ENCODE results near the gene RFPL3.

DNA sequence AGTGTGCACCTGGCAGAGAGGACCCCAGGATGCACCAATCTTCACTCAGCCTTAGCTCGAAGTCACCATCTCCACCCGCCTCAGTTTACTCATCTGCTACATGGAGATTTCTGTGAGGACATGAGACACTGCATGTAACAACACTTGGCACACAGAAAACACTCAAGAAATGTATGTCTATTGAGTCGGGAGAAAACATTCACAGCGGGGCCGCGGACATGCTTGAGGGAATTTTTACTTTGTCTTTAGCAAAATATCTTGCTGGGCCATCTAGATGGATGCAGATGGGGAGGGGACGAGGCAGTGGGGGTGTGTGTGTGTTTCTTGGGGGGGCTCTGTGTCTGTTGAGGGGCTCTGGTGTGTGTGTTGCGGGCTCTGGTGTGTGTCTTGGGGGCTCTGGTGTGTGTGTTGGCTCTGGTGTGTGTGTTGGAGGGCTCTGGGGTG is 28.4 kb upstream of the RFPL3 start:
- TF ChIP-seq, protein P1, sequence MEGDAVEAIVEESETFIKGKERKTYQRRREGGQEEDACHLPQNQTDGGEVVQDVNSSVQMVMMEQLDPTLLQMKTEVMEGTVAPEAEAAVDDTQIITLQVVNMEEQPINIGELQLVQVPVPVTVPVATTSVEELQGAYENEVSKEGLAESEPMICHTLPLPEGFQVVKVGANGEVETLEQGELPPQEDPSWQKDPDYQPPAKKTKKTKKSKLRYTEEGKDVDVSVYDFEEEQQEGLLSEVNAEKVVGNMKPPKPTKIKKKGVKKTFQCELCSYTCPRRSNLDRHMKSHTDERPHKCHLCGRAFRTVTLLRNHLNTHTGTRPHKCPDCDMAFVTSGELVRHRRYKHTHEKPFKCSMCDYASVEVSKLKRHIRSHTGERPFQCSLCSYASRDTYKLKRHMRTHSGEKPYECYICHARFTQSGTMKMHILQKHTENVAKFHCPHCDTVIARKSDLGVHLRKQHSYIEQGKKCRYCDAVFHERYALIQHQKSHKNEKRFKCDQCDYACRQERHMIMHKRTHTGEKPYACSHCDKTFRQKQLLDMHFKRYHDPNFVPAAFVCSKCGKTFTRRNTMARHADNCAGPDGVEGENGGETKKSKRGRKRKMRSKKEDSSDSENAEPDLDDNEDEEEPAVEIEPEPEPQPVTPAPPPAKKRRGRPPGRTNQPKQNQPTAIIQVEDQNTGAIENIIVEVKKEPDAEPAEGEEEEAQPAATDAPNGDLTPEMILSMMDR (conservative IDR thresholded peaks at IDR 0.05; ENCODE audit: low read depth in 2 of 2) = no peak
- TF ChIP-seq EZH2phosphoT487 (IDR thresholded peaks at IDR 0.05; ENCODE audit: unreplicated experiment) (no peak), POLR2AphosphoS5 (IDR thresholded peaks at IDR 0.05; ENCODE audit: low read depth) (no peak), EZH2 (IDR thresholded peaks at IDR 0.05; ENCODE audit: low read depth, unreplicated experiment) (no peak), CREB1 (CRISPR knock-in tag; IDR thresholded peaks at IDR 0.05; ENCODE audit: low read depth) (no peak), ZNF114 (CRISPR knock-in tag; IDR thresholded peaks at IDR 0.05) (no peak)
- TF ChIP-seq, protein P2, sequence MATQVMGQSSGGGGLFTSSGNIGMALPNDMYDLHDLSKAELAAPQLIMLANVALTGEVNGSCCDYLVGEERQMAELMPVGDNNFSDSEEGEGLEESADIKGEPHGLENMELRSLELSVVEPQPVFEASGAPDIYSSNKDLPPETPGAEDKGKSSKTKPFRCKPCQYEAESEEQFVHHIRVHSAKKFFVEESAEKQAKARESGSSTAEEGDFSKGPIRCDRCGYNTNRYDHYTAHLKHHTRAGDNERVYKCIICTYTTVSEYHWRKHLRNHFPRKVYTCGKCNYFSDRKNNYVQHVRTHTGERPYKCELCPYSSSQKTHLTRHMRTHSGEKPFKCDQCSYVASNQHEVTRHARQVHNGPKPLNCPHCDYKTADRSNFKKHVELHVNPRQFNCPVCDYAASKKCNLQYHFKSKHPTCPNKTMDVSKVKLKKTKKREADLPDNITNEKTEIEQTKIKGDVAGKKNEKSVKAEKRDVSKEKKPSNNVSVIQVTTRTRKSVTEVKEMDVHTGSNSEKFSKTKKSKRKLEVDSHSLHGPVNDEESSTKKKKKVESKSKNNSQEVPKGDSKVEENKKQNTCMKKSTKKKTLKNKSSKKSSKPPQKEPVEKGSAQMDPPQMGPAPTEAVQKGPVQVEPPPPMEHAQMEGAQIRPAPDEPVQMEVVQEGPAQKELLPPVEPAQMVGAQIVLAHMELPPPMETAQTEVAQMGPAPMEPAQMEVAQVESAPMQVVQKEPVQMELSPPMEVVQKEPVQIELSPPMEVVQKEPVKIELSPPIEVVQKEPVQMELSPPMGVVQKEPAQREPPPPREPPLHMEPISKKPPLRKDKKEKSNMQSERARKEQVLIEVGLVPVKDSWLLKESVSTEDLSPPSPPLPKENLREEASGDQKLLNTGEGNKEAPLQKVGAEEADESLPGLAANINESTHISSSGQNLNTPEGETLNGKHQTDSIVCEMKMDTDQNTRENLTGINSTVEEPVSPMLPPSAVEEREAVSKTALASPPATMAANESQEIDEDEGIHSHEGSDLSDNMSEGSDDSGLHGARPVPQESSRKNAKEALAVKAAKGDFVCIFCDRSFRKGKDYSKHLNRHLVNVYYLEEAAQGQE (IDR thresholded peaks at IDR 0.05; ENCODE audit: unreplicated experiment) = no peak
- TF ChIP-seq, protein P3, sequence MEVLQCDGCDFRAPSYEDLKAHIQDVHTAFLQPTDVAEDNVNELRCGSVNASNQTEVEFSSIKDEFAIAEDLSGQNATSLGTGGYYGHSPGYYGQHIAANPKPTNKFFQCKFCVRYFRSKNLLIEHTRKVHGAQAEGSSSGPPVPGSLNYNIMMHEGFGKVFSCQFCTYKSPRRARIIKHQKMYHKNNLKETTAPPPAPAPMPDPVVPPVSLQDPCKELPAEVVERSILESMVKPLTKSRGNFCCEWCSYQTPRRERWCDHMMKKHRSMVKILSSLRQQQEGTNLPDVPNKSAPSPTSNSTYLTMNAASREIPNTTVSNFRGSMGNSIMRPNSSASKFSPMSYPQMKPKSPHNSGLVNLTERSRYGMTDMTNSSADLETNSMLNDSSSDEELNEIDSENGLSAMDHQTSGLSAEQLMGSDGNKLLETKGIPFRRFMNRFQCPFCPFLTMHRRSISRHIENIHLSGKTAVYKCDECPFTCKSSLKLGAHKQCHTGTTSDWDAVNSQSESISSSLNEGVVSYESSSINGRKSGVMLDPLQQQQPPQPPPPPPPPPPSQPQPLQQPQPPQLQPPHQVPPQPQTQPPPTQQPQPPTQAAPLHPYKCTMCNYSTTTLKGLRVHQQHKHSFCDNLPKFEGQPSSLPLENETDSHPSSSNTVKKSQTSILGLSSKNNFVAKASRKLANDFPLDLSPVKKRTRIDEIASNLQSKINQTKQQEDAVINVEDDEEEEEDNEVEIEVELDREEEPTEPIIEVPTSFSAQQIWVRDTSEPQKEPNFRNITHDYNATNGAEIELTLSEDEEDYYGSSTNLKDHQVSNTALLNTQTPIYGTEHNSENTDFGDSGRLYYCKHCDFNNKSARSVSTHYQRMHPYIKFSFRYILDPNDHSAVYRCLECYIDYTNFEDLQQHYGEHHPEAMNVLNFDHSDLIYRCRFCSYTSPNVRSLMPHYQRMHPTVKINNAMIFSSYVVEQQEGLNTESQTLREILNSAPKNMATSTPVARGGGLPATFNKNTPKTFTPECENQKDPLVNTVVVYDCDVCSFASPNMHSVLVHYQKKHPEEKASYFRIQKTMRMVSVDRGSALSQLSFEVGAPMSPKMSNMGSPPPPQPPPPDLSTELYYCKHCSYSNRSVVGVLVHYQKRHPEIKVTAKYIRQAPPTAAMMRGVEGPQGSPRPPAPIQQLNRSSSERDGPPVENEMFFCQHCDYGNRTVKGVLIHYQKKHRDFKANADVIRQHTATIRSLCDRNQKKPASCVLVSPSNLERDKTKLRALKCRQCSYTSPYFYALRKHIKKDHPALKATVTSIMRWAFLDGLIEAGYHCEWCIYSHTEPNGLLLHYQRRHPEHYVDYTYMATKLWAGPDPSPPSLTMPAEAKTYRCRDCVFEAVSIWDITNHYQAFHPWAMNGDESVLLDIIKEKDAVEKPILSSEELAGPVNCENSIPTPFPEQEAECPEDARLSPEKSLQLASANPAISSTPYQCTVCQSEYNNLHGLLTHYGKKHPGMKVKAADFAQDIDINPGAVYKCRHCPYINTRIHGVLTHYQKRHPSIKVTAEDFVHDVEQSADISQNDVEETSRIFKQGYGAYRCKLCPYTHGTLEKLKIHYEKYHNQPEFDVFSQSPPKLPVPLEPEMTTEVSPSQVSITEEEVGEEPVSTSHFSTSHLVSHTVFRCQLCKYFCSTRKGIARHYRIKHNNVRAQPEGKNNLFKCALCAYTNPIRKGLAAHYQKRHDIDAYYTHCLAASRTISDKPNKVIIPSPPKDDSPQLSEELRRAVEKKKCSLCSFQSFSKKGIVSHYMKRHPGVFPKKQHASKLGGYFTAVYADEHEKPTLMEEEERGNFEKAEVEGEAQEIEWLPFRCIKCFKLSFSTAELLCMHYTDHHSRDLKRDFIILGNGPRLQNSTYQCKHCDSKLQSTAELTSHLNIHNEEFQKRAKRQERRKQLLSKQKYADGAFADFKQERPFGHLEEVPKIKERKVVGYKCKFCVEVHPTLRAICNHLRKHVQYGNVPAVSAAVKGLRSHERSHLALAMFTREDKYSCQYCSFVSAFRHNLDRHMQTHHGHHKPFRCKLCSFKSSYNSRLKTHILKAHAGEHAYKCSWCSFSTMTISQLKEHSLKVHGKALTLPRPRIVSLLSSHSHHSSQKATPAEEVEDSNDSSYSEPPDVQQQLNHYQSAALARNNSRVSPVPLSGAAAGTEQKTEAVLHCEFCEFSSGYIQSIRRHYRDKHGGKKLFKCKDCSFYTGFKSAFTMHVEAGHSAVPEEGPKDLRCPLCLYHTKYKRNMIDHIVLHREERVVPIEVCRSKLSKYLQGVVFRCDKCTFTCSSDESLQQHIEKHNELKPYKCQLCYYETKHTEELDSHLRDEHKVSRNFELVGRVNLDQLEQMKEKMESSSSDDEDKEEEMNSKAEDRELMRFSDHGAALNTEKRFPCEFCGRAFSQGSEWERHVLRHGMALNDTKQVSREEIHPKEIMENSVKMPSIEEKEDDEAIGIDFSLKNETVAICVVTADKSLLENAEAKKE (CRISPR knock-in tag; IDR thresholded peaks at IDR 0.05) = no peak

Data from GM23338 (cell line).